Forelimb muscle (tissue), 1 donor: Measurements from ENCODE around the gene PTPN21. TPM values are rescaled to one million over a fixed set of nuclear protein-coding genes. Genes with fewer than 3 reads are reported as not detected.

ENCODE experiments used
- DNase-seq: peaks from one replicate; pipeline ENCODE4 v3.0.0-alpha.2; 2013; ENCODE audit warnings: low read depth
- polyA plus RNA-seq: library from polyadenylated mRNA; unstranded; fragments of 120-200 nt; gene quantifications from one replicate; pipeline ENCODE4 v1.2.1, GENCODE V29; 2013; ENCODE audit not compliant: insufficient read length

PTPN21 gene
- polyA plus RNA-seq: 57.3 TPM

GRCh38 chr14:88554457-88555286 lies at the start of gene PTPN21:
PTPN21 (minus strand) TSS chr14:88555007; CDS start chr14:88550417, 4,590 bp downstream.
- DNase-seq: no peak

GRCh38 chr14:88604212-88604611 lies 49.4 kb upstream of the PTPN21 start:
- DNase-seq: no peak

DNA sequence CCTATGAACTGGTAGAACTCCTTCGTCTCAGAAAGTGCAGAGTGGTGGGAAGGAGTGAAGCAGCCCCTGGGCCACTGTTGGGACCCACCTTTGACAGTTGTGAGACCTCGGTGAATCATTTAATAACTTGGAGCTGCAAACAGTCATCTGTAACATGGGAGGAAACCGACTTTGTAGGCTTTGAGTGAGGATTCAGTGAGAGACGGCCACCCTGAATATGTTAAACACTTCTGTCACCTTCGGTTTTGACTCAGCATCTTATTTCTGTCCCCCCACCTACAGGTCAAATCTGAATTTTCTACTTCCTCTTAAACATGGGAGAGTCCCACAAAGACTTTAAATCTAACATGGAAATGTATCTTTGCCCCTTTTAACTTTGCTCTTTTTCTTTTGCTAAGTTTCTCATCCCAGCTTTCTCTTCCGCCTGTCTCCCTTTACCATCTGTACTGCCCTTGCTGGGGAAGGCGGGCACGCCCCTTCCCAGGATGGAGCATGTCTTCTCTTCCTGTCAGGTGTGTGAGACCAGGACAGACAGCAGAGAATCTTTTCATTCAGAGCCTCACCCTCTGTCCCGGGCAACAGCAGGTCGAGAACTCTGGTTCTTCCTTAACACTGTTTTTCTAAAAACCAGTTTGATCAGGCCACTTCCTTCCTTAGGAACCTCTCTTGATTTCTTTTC lies 45.1 kb upstream of the PTPN21 start:
- DNase-seq: no peak

GRCh38 chr14:88599326-88599725 lies 44.5 kb upstream of the PTPN21 start:
- DNase-seq: no peak

DNA sequence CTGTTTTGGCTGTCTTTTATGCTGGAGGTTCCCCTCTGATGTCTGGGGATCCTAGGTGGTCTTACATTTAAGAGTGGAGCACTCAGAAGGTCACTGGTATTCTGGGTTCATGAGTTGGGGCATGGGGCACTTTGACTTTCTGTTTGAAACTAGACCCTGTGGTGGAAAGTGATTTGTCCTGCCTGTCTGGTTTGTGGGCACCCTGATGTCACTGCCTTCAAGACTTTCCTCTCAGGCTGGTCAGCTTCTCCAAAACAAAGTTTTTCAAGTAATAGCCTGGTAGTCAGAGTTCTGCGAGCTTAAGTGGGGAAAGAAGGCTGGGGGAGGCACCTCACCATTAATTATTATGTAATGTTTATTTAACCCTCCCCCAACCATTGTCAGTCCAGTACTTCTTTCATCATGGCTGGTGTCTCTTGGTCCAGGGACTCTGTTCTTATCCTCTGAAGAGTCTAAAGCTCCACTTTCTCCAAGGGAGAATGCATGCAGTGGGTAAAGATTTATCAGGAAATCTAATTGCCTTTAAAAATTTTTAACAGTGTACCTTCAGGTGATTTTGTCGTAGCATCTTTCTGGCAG lies 43.4 kb upstream of the PTPN21 start:
- no peak for DNase-seq

- DNase-seq: no peak
Measured at GRCh38 chr14:88597601-88598000, 42.8 kb upstream of the PTPN21 start.

- no peak for DNase-seq
Measured at GRCh38 chr14:88597038-88597437, 42.2 kb upstream of the PTPN21 start.

GRCh38 chr14:88592031-88592430 lies 37.2 kb upstream of the PTPN21 start:
- no peak for DNase-seq

- no peak for DNase-seq
Measured at GRCh38 chr14:88590173-88590572, 35.4 kb upstream of the PTPN21 start.

- DNase-seq: no peak
Measured at GRCh38 chr14:88588081-88588480, 33.3 kb upstream of the PTPN21 start.

GRCh38 chr14:88584451-88584850 lies 29.6 kb upstream of the PTPN21 start:
- no peak for DNase-seq

- no peak for DNase-seq
Measured at GRCh38 chr14:88576222-88576621, 21.4 kb upstream of the PTPN21 start.

- DNase-seq: no peak
Measured at GRCh38 chr14:88572117-88572516, 17.3 kb upstream of the PTPN21 start.

GRCh38 chr14:88568196-88568595 lies 13.4 kb upstream of the PTPN21 start:
- no peak for DNase-seq

DNA sequence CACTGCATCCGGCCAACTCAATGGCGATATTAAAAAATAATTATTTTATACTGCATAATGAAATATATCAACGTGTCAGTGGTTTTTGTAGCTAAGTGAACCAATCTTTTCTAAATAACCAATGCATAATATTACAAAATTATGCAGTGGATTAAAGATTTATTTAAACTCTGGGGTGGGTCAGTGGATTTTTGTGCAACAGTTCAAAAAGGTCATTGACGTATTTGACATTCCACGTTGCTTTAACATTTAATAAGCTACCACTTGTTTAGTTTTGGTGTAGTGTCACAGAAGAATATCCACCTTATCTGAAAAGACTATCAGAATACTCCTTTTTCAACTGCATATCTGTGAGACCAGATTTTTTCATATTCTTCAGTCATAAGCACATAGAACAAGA lies 10.6 kb upstream of the PTPN21 start:
- no peak for DNase-seq

GRCh38 chr14:88563845-88564244 lies 9.0 kb upstream of the PTPN21 start:
- DNase-seq: no peak

DNA sequence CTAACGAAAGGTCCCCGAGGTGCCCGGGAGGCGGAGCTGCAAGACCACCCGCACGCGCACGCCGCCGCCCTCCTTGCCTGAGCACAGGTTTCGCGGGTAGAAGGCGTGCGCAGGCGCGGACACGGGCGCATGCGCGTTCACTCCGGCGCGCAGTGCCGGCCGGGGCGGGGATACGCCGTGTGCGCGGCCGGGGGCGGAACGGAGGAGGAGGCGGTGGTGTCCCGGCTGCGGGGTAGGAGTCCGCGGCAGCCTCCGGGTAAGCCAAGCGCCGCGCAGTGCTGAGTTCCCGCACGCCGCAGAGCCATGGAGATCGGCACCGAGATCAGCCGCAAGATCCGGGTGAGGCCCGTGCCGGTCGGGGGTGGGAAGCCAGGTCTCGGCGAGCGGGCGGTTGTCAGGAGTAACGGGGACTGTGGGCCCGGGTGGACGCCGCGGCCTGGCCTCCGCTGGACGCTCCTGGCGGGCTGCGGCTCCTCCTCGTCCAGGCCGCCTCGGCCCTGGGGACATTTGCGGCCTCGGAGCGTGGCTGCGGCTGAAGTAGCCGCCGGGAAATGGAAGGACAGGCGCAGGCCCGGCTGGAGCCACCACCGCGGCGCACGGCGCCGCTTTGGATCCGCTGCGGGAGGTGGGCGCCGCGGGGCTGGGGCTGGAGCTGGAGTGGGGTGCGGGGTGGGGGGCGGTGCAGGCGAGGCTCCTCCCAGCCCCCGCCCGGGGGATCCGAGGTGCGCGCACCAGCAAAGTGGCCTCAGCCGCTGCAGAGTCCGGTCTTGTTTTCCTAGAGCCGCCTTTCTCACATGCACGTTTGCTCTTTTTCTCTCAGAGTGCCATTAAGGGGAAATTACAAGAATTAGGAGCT lies 8.3 kb upstream of the PTPN21 start, which contains the start of gene ZC3H14:
TSS of gene ZC3H14 (plus strand) at position 207 of the 856 bp plus-strand sequence. CDS start at position 304, 97 bp downstream.
- DNase-seq: peak; percentile 63

DNA sequence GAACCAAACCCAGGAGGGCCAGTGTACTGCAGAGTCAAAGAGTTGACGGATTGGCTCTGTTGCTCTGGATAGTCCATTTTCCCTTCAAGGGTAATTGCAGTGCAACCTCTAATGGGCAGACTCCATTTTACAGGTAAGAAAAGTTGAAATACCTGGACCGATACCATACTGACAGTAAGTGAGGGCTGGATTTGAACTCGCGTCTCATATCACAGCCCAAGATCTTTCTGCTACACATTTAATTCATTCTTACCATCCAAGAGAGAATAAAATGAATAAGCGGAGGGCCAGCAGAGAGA lies 7.7 kb upstream of the PTPN21 start:
- DNase-seq: no peak

GRCh38 chr14:88559852-88560251 lies 5.0 kb upstream of the PTPN21 start:
- no peak for DNase-seq

DNA sequence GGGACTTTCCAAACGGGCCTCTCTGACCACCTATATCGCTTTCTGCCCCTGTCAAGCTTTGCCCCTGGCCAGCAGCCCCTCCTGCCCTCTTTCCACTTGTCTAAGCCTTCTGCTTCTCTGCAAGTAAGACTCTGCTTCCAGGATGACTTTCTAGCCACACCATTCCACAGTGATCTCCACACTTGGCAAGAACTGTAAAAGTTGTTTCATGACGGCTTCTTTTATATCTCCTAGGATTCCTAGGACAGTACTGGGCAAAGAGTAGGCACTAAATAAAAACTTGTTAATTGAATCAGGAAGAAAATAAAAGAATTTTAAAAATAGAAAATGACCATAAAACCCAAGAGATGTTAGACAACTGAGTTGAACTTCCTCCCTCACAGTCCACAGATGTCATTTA lies 1.8 kb upstream of the PTPN21 start:
- no peak for DNase-seq

DNA sequence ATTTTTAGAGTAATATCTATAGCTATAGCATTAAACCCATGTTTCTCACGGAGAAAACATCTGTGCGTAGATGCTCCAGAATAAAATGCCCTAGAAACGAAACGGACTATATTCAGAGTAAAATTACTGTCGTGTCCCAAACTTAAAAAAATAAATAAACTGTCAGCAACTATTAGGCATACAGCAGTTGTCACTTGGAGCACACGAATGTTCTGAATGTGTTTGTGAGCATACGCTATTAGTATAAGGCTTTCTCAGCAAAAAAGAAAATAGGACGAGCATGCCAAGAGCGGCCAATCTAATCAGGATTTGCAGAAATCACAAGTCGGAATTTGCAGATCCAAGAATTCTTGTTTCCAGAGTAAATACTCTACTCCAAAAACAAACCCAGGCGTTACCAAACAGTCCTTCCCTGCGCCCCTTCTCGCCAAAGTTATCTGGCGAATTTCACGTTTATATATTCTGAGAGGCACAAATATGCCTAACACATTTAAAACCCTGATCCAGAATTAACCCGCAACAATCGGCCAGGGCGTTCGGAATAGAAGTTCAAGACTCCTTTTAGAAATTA lies 836 bp downstream of the PTPN21 start:
- no peak for DNase-seq

GRCh38 chr14:88552876-88553275 lies 1.9 kb downstream of the PTPN21 start:
- DNase-seq: no peak
